ENCODE measurements around the gene NGRN. TPM values are rescaled to one million over a fixed set of nuclear protein-coding genes. Genes with fewer than 3 reads are reported as not detected.
"Not testable (repeated sequence)": the region's sequence is repeated elsewhere in the genome, so short reads cannot be mapped to it uniquely, and the experiment has no call there.

Gene NGRN
- total RNA-seq, 2 experiments from 2014 or later = 28.5 to 30.0 TPM

GRCh38 chr15:90268415-90268814 lies 2.9 kb downstream of the NGRN start:
- peak overlapping the region; percentile 58 for H3K27ac Mint-ChIP-seq
- POLR2A ChIA-PET = interaction anchor here (0.6 to 0.7 kb wide), 2 partner anchors 120 to 173 kb away, joined by 3 to 4 read pairs; no protein-coding TSS in a partner anchor

GRCh38 chr15:90270502-90271150 lies 5.2 kb downstream of the NGRN start:
- Mint-ChIP-seq H3K4me3 (no peak overlapping the region), H3K9me3 (no peaks in the 10 kb centered on the region), H3K27ac (no peak overlapping the region), H3K27me3 (no peaks in the 10 kb centered on the region), H3K4me1 (peaks cover 45% of the 10 kb centered on the region), H3K36me3 (ENCODE audit: low read depth) (peaks cover 53% of the 10 kb centered on the region)
- CTCF ChIA-PET = interaction anchor here (0.7 to 1.5 kb wide), 7 partner anchors 10 to 269 kb away, joined by 3 to 10 read pairs (median 3); no protein-coding TSS in a partner anchor
- DNase-seq = no peak
- POLR2A ChIA-PET = no interaction called here

More at GRCh38 chr15:90268415-90268814, 2.9 kb downstream of the NGRN start:
- Mint-ChIP-seq H3K4me1 (peaks cover 56% of the 10 kb centered on the region), H3K9me3 (no peaks in the 10 kb centered on the region), H3K4me3 (peak overlapping the region; percentile 50), H3K36me3 (ENCODE audit: low read depth) (peaks cover 42% of the 10 kb centered on the region), H3K27me3 (no peaks in the 10 kb centered on the region)
- CTCF ChIA-PET = interaction anchor here (0.6 to 1.2 kb wide), 5 partner anchors 16 to 814 kb away, joined by 3 to 4 read pairs (median 3); partner anchors contain the start of genes CIB1 and GDPGP1
- DNase-seq = no peak

- no peak for DNase-seq
- H3K4me3 Mint-ChIP-seq = no peak overlapping the region
- no peaks in the 10 kb centered on the region for H3K27me3 Mint-ChIP-seq
- POLR2A ChIA-PET = interaction anchor here (0.6 kb wide), 1 partner anchor 272 kb away, joined by 3 read pairs; no protein-coding TSS in a partner anchor
- CTCF ChIA-PET = interaction anchor here (0.7 to 1.5 kb wide), 3 partner anchors 21 to 73 kb away, joined by 3 to 5 read pairs (median 3); no protein-coding TSS in a partner anchor
- H3K4me1 Mint-ChIP-seq = peaks cover 42% of the 10 kb centered on the region
- H3K27ac Mint-ChIP-seq = no peak overlapping the region
- H3K9me3 Mint-ChIP-seq = no peaks in the 10 kb centered on the region
- peaks cover 53% of the 10 kb centered on the region for H3K36me3 Mint-ChIP-seq (ENCODE audit: low read depth)
These were observed 6.1 kb downstream of the NGRN start for GRCh38 chr15:90271459-90272166.

- peaks cover 13% of the 10 kb centered on the region for H3K36me3 Mint-ChIP-seq (ENCODE audit: low read depth)
- DNase-seq, H3K9me3 Mint-ChIP-seq, H3K4me1 Mint-ChIP-seq, POLR2A ChIA-PET, H3K27me3 Mint-ChIP-seq, H3K4me3 Mint-ChIP-seq, H3K27ac Mint-ChIP-seq: not testable (repeated sequence)
- CTCF ChIA-PET = interaction anchor here (0.6 kb wide), 1 partner anchor 462 kb away, joined by 3 read pairs; no protein-coding TSS in a partner anchor
These were observed 13.0 kb downstream of the NGRN start for GRCh38 chr15:90278467-90278866.

- POLR2A ChIA-PET = interaction anchor here (0.7 kb wide), 1 partner anchor 20 kb away, joined by 3 read pairs; no protein-coding TSS in a partner anchor
- H3K4me3 Mint-ChIP-seq = not testable (repeated sequence)
These were observed 15.3 kb downstream of the NGRN start for GRCh38 chr15:90280743-90281142.

GRCh38 chr15:90281637-90282036 lies 16.2 kb downstream of the NGRN start:
- H3K4me1 Mint-ChIP-seq; H3K27me3 Mint-ChIP-seq; H3K9me3 Mint-ChIP-seq; H3K4me3 Mint-ChIP-seq; H3K36me3 Mint-ChIP-seq (ENCODE audit: low read depth); DNase-seq; POLR2A ChIA-PET; H3K27ac Mint-ChIP-seq: not testable (repeated sequence)
- CTCF ChIA-PET = interaction anchor here (0.7 to 1.5 kb wide), 3 partner anchors 19 to 1324 kb away, joined by 3 to 4 read pairs (median 3); no protein-coding TSS in a partner anchor

More at GRCh38 chr15:90280743-90281142, 15.3 kb downstream of the NGRN start:
- CTCF ChIA-PET = interaction anchor here (1.2 to 1.9 kb wide), 2 partner anchors 10 to 13 kb away, joined by 3 to 8 read pairs; no protein-coding TSS in a partner anchor
- H3K9me3 Mint-ChIP-seq; H3K27me3 Mint-ChIP-seq; DNase-seq; H3K36me3 Mint-ChIP-seq (ENCODE audit: low read depth); H3K4me1 Mint-ChIP-seq; H3K27ac Mint-ChIP-seq: not testable (repeated sequence)

GRCh38 chr15:90286678-90287077 lies 21.2 kb downstream of the NGRN start:
- POLR2A ChIA-PET = no interaction called here

GRCh38 chr15:90287101-90287500 lies 21.6 kb downstream of the NGRN start:
- H3K4me1 Mint-ChIP-seq = peaks cover 7% of the 10 kb centered on the region
- CTCF ChIA-PET = interaction anchor here (0.8 to 1.3 kb wide), 2 partner anchors 12 to 14 kb away, joined by 3 to 4 read pairs; no protein-coding TSS in a partner anchor

More at GRCh38 chr15:90286678-90287077, 21.2 kb downstream of the NGRN start:
- Mint-ChIP-seq H3K36me3 (ENCODE audit: low read depth) (no peaks in the 10 kb centered on the region), H3K4me3 (no peak overlapping the region), H3K27ac (no peak overlapping the region), H3K27me3 (peaks cover 2% of the 10 kb centered on the region), H3K4me1 (peaks cover 5% of the 10 kb centered on the region), H3K9me3 (no peaks in the 10 kb centered on the region)
- CTCF ChIA-PET = interaction anchor here (0.6 to 1.3 kb wide), 4 partner anchors 13 to 321 kb away, joined by 3 to 5 read pairs (median 4); no protein-coding TSS in a partner anchor
- peak; percentile 58 for DNase-seq

GRCh38 chr15:90287946-90288345 lies 22.5 kb downstream of the NGRN start:
- no peaks in the 10 kb centered on the region for H3K9me3 Mint-ChIP-seq
- peaks cover 7% of the 10 kb centered on the region for H3K4me1 Mint-ChIP-seq
- POLR2A ChIA-PET = interaction anchor here (0.7 kb wide), 1 partner anchor 18 kb away, joined by 4 read pairs; no protein-coding TSS in a partner anchor
- CTCF ChIA-PET = interaction anchor here (0.6 kb wide), 1 partner anchor 49 kb away, joined by 4 read pairs; no protein-coding TSS in a partner anchor
- no peak overlapping the region for H3K4me3 Mint-ChIP-seq
- no peak for DNase-seq
- H3K27me3 Mint-ChIP-seq = peaks cover 2% of the 10 kb centered on the region
- H3K27ac Mint-ChIP-seq = no peak overlapping the region
- H3K36me3 Mint-ChIP-seq (ENCODE audit: low read depth) = no peaks in the 10 kb centered on the region

More at GRCh38 chr15:90287101-90287500, 21.6 kb downstream of the NGRN start:
- Mint-ChIP-seq H3K9me3 (no peaks in the 10 kb centered on the region), H3K27me3 (peaks cover 2% of the 10 kb centered on the region), H3K27ac (no peak overlapping the region), H3K36me3 (ENCODE audit: low read depth) (no peaks in the 10 kb centered on the region), H3K4me3 (no peak overlapping the region)
- DNase-seq = no peak
- POLR2A ChIA-PET = interaction anchor here (0.7 kb wide), 1 partner anchor 19 kb away, joined by 4 read pairs; no protein-coding TSS in a partner anchor

GRCh38 chr15:90291679-90292356 lies 26.3 kb downstream of the NGRN start:
- H3K9me3 Mint-ChIP-seq = no peaks in the 10 kb centered on the region
- H3K4me1 Mint-ChIP-seq = peaks cover 11% of the 10 kb centered on the region
- POLR2A ChIA-PET = no interaction called here
- no peak overlapping the region for H3K4me3 Mint-ChIP-seq
- H3K27ac Mint-ChIP-seq = no peak overlapping the region
- H3K36me3 Mint-ChIP-seq (ENCODE audit: low read depth) = no peaks in the 10 kb centered on the region
- CTCF ChIA-PET = interaction anchor here (0.6 to 3.9 kb wide), 6 partner anchors 9 to 280 kb away, joined by 3 to 23 read pairs (median 9); no protein-coding TSS in a partner anchor
- peak; percentile 20 for DNase-seq
- H3K27me3 Mint-ChIP-seq = peaks cover 12% of the 10 kb centered on the region

GRCh38 chr15:90293040-90293810 lies 27.8 kb downstream of the NGRN start:
- DNase-seq = peak; percentile 78
- POLR2A ChIA-PET; H3K36me3 Mint-ChIP-seq (ENCODE audit: low read depth); H3K4me3 Mint-ChIP-seq; H3K9me3 Mint-ChIP-seq: not testable (repeated sequence)
- Mint-ChIP-seq H3K4me1 (peaks cover 13% of the 10 kb centered on the region), H3K27me3 (peaks cover 18% of the 10 kb centered on the region), H3K27ac (peak overlapping the region; percentile 4)
- CTCF ChIA-PET = interaction anchor here (0.6 to 3.9 kb wide), 24 partner anchors 8 to 640 kb away, joined by 3 to 23 read pairs (median 4); partner anchors contain the start of genes HDDC3 and NGRN
